Measurements from ENCODE around the gene HES5.

DNA sequence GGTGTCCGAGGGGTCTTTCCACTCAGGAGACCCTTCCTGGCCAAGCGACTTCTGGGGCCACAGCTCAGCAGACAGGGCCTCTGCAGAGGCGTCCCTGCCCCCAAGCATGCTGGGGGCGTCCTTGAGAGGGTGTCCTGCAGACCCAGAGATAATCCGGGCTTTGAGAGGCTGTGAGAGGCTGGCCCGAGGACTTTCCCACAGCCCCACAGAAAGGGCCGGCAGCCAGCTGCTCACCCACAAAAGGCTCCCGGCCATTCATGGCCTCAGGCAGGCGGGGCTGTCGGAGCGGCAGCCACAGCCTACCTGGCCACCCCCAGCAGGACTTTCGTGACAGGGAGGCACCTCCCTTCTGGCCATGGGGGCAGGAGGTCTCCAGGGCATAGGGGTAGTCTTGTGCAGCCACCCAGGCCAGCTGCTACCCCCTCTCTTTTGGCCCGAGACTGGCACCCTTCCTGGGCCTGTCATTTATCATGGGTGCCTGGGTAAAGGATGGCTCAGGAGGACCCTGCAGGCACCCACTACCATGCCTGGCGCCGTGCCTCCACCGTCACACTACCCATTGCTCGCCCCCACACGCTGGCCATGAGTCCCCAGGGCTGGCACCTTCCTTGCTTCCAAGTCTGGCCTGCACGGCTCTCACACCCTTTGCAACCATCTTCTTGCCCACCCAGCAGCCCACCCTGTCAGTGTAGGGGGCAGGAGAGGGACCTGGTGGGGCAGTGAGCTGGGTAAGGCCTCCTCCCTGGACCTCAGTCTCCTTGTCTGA is 15.0 kb upstream of the HES5 start:
- TF ChIP-seq, protein P1, sequence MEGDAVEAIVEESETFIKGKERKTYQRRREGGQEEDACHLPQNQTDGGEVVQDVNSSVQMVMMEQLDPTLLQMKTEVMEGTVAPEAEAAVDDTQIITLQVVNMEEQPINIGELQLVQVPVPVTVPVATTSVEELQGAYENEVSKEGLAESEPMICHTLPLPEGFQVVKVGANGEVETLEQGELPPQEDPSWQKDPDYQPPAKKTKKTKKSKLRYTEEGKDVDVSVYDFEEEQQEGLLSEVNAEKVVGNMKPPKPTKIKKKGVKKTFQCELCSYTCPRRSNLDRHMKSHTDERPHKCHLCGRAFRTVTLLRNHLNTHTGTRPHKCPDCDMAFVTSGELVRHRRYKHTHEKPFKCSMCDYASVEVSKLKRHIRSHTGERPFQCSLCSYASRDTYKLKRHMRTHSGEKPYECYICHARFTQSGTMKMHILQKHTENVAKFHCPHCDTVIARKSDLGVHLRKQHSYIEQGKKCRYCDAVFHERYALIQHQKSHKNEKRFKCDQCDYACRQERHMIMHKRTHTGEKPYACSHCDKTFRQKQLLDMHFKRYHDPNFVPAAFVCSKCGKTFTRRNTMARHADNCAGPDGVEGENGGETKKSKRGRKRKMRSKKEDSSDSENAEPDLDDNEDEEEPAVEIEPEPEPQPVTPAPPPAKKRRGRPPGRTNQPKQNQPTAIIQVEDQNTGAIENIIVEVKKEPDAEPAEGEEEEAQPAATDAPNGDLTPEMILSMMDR (IDR thresholded peaks at IDR 0.05; ENCODE audit: low read depth, low read length), result no peak
- TF ChIP-seq POLR2A (IDR thresholded peaks at IDR 0.05; ENCODE audit: extremely low read depth, insufficient read length) (no peak), MYC (IDR thresholded peaks at IDR 0.05; ENCODE audit: low read depth, low read length) (no peak)
- TF ChIP-seq, protein P2, sequence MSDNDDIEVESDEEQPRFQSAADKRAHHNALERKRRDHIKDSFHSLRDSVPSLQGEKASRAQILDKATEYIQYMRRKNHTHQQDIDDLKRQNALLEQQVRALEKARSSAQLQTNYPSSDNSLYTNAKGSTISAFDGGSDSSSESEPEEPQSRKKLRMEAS (IDR thresholded peaks at IDR 0.05; ENCODE audit: low read depth, low read length), result no peak
